NB4 (cell line): ENCODE results near the gene FKBP2.

Experiments used
- CTCF ChIP-seq: IDR thresholded peaks from one replicate; pipeline ENCODE4 v1.5.1; 2012; ENCODE audit warnings: low read depth, low read length
- MYC ChIP-seq: IDR thresholded peaks from 2 replicates; pipeline ENCODE4 v1.6.1; 2011; ENCODE audit warnings: low read depth, low read length
- POLR2A ChIP-seq: IDR thresholded peaks from 2 replicates; pipeline ENCODE4 v1.6.1; 2011; ENCODE audit warnings: mild to moderate bottlenecking; ENCODE audit not compliant: insufficient read length; ENCODE audit errors: extremely low read depth
- TF ChIP-seq, protein P1 (sequence below): IDR thresholded peaks from 2 replicates; pipeline ENCODE4 v1.6.1; 2011; ENCODE audit warnings: low read depth, low read length

DNA sequence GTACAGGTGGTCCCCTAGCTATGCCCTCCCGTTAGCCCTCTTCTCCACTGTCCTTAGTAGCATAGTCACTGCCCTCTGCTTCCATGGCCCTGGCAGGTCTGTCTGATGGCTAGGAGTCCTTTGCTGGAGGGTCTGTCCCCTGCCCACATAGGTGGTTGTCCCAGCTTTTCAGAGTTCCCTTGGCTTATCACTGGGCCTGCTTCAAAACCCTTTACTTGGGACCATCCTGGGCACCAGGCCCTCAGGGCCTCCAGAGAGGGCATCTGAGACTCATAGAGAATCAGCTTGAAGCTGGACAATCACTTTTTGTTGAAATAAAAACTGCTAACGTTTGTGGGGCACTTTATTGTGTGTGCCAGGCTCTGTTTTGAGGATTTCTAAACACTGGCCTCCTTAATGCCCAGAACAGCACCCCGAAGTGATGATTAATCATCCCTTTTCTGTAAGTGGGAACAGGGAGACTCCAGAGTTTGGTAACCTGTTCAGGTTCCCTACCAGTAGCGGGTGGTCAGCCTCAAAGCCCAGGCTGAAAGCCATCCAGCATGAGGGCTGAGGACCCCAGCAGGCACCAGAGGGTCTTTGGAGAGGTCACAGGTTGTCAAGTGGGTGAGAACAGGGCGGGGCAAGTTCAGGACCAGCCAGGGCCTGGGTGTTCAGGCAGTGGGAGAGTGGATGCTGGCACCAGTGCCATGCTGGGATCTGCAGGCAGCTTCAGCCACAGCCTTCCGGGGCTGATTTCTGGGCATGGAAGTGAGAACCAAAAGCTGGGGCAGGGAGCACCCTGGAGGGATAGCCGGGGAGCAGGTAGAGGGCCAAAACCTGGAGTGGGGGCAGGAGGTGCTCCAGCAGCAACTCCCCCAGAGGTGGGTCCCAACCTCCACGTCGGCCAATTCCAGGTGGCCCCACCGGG is 49.7 kb downstream of the FKBP2 start:
- TF ChIP-seq CTCF (no peak), POLR2A (no peak), MYC (no peak)
- TF ChIP-seq, protein P1, sequence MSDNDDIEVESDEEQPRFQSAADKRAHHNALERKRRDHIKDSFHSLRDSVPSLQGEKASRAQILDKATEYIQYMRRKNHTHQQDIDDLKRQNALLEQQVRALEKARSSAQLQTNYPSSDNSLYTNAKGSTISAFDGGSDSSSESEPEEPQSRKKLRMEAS = no peak
